NCI-H748 (cell line): ENCODE measurements around the gene VWA8.
"Not testable (repeated sequence)": the region's sequence is repeated elsewhere in the genome, so short reads cannot be mapped to it uniquely, and the experiment has no call there.

Source experiments
- DNase-seq: peaks from one replicate; lab custom pipeline; 2025; ENCODE audit not compliant: unreplicated experiment; lab: John Stamatoyannopoulos, UW

The VWA8 gene

GRCh38 chr13:41622432-41623429, 338.2 kb downstream of the VWA8 start:
- DNase-seq = no peak

GRCh38 chr13:41621716-41622431, 339.0 kb downstream of the VWA8 start:
- DNase-seq = no peak

GRCh38 chr13:41617633-41618032, 343.3 kb downstream of the VWA8 start:
- not testable (repeated sequence) for DNase-seq

GRCh38 chr13:41616151-41616550, 344.8 kb downstream of the VWA8 start:
- DNase-seq = no peak

- no peak for DNase-seq
Observed at GRCh38 chr13:41615528-41615855, 345.4 kb downstream of the VWA8 start.

DNA sequence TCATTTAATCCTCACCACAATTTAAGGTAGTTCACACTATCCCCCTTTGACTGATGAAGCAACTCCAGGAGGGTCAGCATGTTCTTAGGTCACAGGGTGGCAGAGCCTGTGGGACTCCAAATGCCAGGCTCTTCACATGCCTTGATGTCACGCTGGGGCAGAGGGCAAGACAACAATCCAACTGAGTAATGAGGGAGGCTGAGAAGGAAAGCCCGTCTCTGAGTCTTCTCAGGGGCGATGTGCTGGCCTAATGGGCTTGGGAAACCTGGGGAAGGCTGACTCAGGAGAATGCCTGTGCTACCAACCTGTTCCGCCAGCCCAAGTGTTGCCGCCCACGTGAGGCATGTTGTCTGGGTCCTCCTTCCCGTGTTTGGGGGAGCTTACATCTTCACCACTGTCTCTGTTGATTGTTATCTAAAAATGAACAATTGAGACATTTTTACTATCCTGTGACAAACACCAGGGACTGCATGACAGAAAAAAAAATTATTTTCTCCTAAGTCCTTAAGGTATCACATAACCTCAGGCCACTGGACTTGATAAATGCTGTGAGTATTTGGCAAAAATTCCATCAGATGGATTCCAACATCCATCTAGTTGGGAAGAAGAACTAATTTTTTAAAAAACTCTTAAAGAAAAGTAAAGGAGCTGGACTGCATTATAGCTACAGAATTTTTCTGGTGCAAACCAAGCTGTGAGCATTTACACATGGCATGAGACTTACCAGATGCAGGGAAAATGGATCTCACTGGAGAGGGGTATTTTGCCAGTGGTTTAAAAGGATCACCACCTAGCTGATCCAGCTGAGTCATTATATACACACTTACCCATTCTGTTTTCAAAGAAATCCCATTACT, 346.0 kb downstream of the VWA8 start:
- no peak for DNase-seq

DNA sequence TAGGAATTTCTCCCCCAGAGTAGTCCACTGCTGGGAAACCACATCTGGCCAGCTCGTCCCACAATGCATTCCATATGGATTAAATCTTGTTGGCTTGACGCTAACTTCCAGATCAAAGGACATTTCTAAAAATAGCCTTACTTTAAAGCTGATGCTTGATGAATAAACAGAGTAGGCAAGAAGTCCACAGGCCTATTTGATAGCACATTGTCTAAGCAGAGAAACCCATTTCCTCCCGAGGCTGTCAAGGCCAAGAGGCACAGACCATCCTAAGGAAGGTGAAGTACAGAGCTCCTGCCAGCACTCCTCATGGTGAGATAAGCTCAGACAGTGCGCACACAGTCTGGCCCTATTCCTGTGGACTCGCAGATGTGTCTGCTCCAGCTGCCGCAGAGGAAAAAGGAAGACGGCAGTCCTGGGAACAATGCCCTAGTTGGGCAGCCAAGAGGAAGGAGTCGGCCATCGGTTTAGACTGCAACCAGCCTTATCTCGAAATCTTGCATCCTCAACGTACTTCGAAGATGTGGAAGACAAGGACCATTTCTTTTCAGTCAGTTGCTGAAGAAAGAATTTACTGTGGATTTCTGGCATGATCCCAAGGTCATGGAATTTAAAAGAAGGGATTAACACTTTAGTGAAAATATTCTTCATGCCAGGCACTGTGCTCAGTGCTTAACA, 346.8 kb downstream of the VWA8 start:
- DNase-seq = no peak

- DNase-seq = no peak
Observed at GRCh38 chr13:41613471-41613870, 347.4 kb downstream of the VWA8 start.

GRCh38 chr13:41611385-41611784, 349.5 kb downstream of the VWA8 start:
- DNase-seq = no peak

DNA sequence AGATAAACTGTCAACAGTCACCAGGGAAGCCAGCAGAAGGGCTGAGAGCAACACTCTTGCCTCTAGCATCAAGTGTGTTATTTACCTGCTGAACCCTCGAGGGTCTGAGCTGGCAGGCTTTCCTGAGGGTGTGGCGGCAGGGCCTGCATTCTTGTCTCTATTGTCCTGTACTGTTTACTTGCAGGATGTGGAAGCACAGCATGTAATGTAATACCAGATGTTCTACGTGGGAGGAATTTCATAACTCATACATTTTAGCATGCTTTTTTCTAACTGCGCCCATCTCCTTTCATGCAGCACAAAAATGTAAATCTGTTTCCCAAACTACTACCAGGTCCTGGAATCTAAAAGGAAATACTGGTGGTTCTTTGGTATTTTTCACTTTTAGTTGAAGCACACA, 350.5 kb downstream of the VWA8 start:
- peak; percentile 85 for DNase-seq

GRCh38 chr13:41609828-41610227, 351.1 kb downstream of the VWA8 start:
- no peak for DNase-seq

DNA sequence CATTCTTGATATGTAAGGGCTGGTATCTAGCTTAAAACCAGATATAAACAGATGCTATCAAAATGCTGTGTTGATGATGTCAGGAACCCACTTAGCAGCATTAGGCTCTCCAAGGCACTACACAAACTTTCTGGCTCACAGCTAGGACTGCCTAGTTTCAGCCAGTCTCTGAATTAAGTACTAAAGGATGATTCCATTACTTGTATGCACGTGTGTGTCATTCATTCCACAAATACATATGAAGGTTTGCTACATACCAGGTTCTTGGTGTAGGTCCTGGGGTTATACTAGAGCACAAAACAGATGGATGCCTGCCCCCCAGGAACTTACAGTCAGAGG, 352.1 kb downstream of the VWA8 start:
- DNase-seq = no peak

DNA sequence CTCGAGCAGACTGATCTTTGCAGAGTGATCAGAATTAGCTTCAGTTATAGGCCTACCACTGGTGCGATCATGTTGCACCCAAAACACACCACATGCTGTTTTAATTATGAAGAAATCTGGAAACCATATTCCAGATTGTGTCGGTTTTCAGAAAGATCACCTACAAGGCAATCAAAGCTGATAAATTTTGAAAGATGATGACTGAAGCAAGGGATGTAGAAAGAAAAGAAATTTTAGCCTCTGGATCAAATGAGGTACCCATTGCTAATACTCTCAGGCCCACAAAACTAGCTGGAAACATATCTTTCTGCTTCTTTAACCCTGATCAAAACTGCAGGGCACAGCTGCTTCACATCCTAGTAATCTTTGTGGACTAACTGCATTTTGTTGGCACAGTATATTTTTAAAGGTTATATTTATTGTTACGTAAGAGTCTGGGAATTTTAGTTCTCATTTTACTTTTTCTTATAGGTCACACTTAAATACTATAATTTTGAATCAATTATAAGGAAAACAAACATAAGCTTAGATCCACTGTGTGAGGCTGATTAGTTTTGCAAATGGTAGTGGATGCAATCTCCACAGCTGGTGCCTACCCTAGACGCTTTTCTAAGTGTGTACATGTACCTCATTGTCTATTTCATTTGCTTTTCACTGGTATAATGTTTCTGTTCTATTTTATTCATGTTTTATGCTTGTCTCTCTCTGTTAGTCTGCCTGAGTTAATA, 352.6 kb downstream of the VWA8 start:
- DNase-seq = no peak

- DNase-seq = no peak
Observed at GRCh38 chr13:41606646-41607045, 354.3 kb downstream of the VWA8 start.

DNA sequence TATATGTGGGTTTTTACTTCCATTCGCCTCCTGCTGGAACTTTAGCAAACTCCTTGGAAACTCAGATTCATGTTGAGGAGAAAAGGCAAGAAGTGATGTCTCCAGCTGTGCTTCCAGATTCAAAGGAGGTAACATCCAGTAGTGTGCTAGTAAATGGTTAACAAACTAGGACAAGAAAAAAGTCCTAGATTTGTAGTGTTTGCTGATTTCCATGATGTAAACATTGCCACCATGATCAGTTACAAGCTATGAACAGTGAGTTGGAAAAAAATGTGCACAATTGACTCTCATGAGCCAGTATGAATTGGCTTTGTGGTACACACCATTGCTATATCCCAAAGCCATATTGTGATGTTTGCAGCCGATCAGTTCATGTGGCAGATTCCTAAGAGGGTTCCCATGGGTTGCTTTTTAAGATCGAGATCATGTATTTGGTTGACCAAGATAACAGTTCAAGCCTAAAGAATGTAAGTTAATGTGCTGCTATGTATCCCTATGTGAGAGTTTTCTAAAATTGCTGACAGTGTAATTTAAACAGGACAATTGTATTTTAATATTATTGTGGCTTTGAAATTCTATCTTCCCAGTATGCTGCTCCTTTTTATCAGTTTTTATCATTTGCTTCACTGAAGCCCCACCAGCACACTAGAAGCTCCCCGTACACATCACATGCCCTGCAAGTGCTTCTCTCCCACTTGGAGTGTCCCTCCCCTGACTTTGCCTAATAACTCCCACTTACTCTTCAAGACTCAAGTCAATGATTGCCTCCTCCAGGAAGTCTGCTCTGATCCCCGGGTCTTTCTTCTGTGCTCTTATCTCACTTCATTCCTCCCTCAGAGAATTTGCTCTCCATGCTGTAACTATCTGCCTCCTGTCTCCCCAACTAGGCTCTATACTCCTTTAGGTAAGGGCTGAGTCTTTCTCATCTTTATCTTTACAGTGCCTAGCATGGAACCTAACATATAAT, 355.3 kb downstream of the VWA8 start:
- DNase-seq = no peak

GRCh38 chr13:41603917-41604316, 357.0 kb downstream of the VWA8 start:
- peak; percentile 22 for DNase-seq

- no peak for DNase-seq
Observed at GRCh38 chr13:41601718-41602445, 359.0 kb downstream of the VWA8 start.

DNA sequence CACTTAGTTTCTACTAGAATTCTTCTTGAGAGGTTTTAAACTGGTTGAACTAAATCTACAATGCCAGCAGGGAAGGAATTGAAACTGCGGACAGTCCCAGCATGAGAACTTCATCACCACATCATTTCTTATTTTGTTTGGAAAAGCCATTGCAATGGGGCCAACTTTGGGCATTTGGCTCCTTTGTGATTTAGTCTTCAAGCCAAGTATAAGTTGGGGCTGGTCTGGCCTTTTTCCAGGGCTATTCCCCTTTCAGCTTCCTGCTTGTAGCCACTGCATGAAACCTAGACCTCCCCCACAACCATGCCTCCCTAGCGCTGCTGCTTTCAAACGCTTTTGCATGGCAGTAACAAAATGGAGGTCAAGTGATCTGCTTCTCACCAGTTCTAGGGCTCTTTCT, 361.3 kb downstream of the VWA8 start:
- no peak for DNase-seq
